Liver (tissue), 9 donors: Measurements from ENCODE around the gene TEX53. TPM values are rescaled to one million over a fixed set of nuclear protein-coding genes. Genes with fewer than 3 reads are reported as not detected.

Source experiments
- DNase-seq: peaks from one replicate; pipeline ENCODE4 v3.0.0-alpha.2; 2017; ENCODE audit warnings: low spot score
- H3K27ac ChIP-seq, 2 donors: one replicate each; pipeline ENCODE4 v1.7.0; 2013; ENCODE audit warnings: inconsistent platforms in 2 of 2, low read length in 2 of 2, control low read depth in 1 of 2, low read depth in 1 of 2, mild to moderate bottlenecking in 1 of 2
- H3K27me3 ChIP-seq, 4 donors: one replicate each; pipeline versions ENCODE4 v1.6.1 to v1.7.0; 2013; ENCODE audit warnings: low read length in 3 of 4, inconsistent platforms in 1 of 4, mild to moderate bottlenecking in 1 of 4, moderate library complexity in 1 of 4; ENCODE audit not compliant: control insufficient read depth in 4 of 4, insufficient read depth in 4 of 4
- H3K36me3 ChIP-seq, 4 donors: one replicate each; pipeline versions ENCODE4 v1.6.1 to v1.7.0; 2013; ENCODE audit warnings: low read length in 3 of 4, mild to moderate bottlenecking in 3 of 4, low read depth in 1 of 4, moderate library complexity in 1 of 4; ENCODE audit not compliant: control insufficient read depth in 4 of 4, insufficient read depth in 3 of 4
- H3K4me1 ChIP-seq, 4 donors: one replicate each; pipeline versions ENCODE4 v1.6.1 to v1.7.0; 2013; ENCODE audit warnings: low read length in 3 of 4, mild to moderate bottlenecking in 3 of 4, moderate library complexity in 1 of 4; ENCODE audit not compliant: control insufficient read depth in 4 of 4, insufficient read depth in 4 of 4
- H3K4me3 ChIP-seq, 3 donors: one replicate each; pipeline versions ENCODE4 v1.6.1 to v1.7.0; 2013; ENCODE audit warnings: low read length in 3 of 3, control low read depth in 1 of 3, low read depth in 1 of 3, mild to moderate bottlenecking in 1 of 3
- H3K9ac ChIP-seq, 2 donors: one replicate each; pipeline ENCODE4 v1.7.0; 2013; ENCODE audit warnings: low read length in 2 of 2, mild to moderate bottlenecking in 2 of 2, moderate library complexity in 2 of 2, control low read depth in 1 of 2, low read depth in 1 of 2
- H3K9me3 ChIP-seq, 4 donors: one replicate each; pipeline versions ENCODE4 v1.6.1 to v1.7.0; 2013; ENCODE audit warnings: low read length in 3 of 4; ENCODE audit not compliant: control insufficient read depth in 4 of 4
- EGR1 ChIP-seq, 2 donors: IDR thresholded peaks; 2 replicates each; pipeline ENCODE4 v1.6.1; 2016 to 2018; ENCODE audit warnings: antibody characterized with exemption in 2 of 2, low read depth in 2 of 2
- FOXA1 ChIP-seq: IDR thresholded peaks from 2 replicates; pipeline ENCODE4 v1.6.1; 2016; ENCODE audit warnings: antibody characterized with exemption
- FOXA2 ChIP-seq: IDR thresholded peaks from 2 replicates; pipeline ENCODE4 v1.6.1; 2016; ENCODE audit warnings: antibody characterized with exemption
- GABPA ChIP-seq, 2 donors: IDR thresholded peaks in 1 of 2; conservative IDR thresholded peaks in 1 of 2; 2 replicates each; pipeline ENCODE4 v1.6.1; 2016; ENCODE audit warnings: antibody characterized with exemption in 2 of 2, mild to moderate bottlenecking in 1 of 2, moderate library complexity in 1 of 2
- HNF4A ChIP-seq, 2 donors: conservative IDR thresholded peaks; 2 replicates each; pipeline ENCODE4 v1.6.1; 2016; ENCODE audit warnings: antibody characterized with exemption in 2 of 2, mild to moderate bottlenecking in 2 of 2
- JUND ChIP-seq, 2 donors: IDR thresholded peaks; 2 replicates each; pipeline ENCODE4 v1.6.1; 2016; ENCODE audit warnings: antibody characterized with exemption in 2 of 2
- NR2F2 ChIP-seq: IDR thresholded peaks from 2 replicates; pipeline ENCODE4 v1.6.1; 2016; ENCODE audit warnings: antibody characterized with exemption
- RAD21 ChIP-seq, 2 donors: IDR thresholded peaks; 2 replicates each; pipeline ENCODE4 v1.6.1; 2016; ENCODE audit warnings: antibody characterized with exemption in 2 of 2, mild to moderate bottlenecking in 2 of 2
- RXRA ChIP-seq, 2 donors: IDR thresholded peaks; 2 replicates each; pipeline ENCODE4 v1.6.1; 2017 to 2018; ENCODE audit warnings: antibody characterized with exemption in 2 of 2, mild to moderate bottlenecking in 1 of 2
- SP1 ChIP-seq: IDR thresholded peaks from 2 replicates; pipeline ENCODE4 v1.6.1; 2018; ENCODE audit warnings: antibody characterized with exemption, mild to moderate bottlenecking
- TAF1 ChIP-seq: conservative IDR thresholded peaks from 2 replicates; pipeline ENCODE4 v1.6.1; 2016; ENCODE audit warnings: antibody characterized with exemption, mild to moderate bottlenecking
- YY1 ChIP-seq: IDR thresholded peaks from 2 replicates; pipeline ENCODE4 v1.6.1; 2016; ENCODE audit warnings: antibody characterized with exemption, mild to moderate bottlenecking
- WGBS: extraction: QIAGEN DNeasy Blood & Tissue Kit; methylation state at CpG from one replicate; pipeline ENCODE4 v1.1.7; 2013; 5-methylcytosine and 5-hydroxymethylcytosine counted together
- polyA plus RNA-seq, 2 donors: library from polyadenylated mRNA; stranded (reverse) in 1 of 2; unstranded in 1 of 2; fragments of 200-250 nt in 1 of 2; fragments of >200 nt in 1 of 2; fragmentation: Nextera tagmentation in 1 of 2; extraction: Ambion mirVana in 1 of 2; gene quantifications; one replicate each; pipeline versions ENCODE4 v1.2.1 to v1.2.3, GENCODE V29; 2013 to 2015
- total RNA-seq, 2 donors: library from RNA; depleted of rRNA; stranded (reverse); fragments of >200 nt; gene quantifications; one replicate each; pipeline ENCODE4 v1.2.3, GENCODE V29; 2014
- TF ChIP-seq, protein P1 (sequence below): IDR thresholded peaks from 2 replicates; pipeline ENCODE4 v1.6.1; 2016; ENCODE audit warnings: antibody characterized with exemption, mild to moderate bottlenecking
- TF ChIP-seq, protein P2 (sequence below): fragments of 150-350 bp; IDR thresholded peaks from 2 replicates; pipeline ENCODE4 v1.5.1; 2017; ENCODE audit warnings: improper control_type of control experiment, low read depth, low read length; ENCODE audit not compliant: missing input control
- TF ChIP-seq, protein P3 (sequence below): IDR thresholded peaks from 2 replicates; pipeline ENCODE4 v1.6.1; 2016; ENCODE audit warnings: antibody characterized with exemption
- TF ChIP-seq, protein P4 (sequence below): IDR thresholded peaks from 2 replicates; pipeline ENCODE4 v1.6.1; 2016; ENCODE audit warnings: antibody characterized with exemption
- TF ChIP-seq, protein P5 (sequence below): IDR thresholded peaks from 2 replicates; pipeline ENCODE4 v1.6.1; 2016; ENCODE audit warnings: antibody characterized with exemption
- donor health status: healthy.
- donor health status: healthy.
- donor health status: healthy.
- donor health status: healthy.
- donor health status: healthy.

The TEX53 gene
- total and polyA plus RNA-seq, 4 donors, result not detected

DNA sequence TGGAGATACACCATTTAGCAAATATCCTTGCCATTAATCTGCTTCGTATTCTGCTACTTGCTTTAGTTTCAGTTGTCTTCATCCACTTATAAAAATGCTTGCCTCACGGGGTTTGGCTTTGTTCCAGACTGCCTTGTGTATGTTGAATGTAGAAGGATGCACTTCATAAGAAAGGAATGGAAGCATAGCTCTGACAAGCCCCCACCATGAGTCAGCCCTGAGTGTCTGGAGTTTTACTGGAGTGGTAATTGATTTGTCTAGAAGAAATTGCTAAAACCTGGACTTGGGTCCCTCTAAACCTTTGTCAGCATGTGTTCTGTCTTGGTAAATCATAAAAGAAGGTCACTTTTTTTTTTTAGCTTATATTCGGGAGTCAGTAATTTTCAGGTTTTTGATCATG is 19.8 kb upstream of the TEX53 start:
- Histone ChIP-seq H3K9me3 (no peaks in the 10 kb centered on the region), H3K4me1 (peaks cover 0 to 7% (median 1%) of the 10 kb centered on the region in 4 donors), H3K27ac (no peak overlapping the region), H3K9ac (no peak overlapping the region), H3K36me3 (no peaks in the 10 kb centered on the region), H3K27me3 (peaks cover 0 to 2% (median 0%) of the 10 kb centered on the region in 4 donors), H3K4me3 (no peak overlapping the region)
- no peak for DNase-seq
- TF ChIP-seq RAD21 (IDR thresholded peaks at IDR 0.05), result no peak
- TF ChIP-seq FOXA1, result no peak
- TF ChIP-seq FOXA2, result no peak
- TF ChIP-seq SP1, result no peak
- no peak for TF ChIP-seq YY1
- no peak for TF ChIP-seq RXRA (IDR thresholded peaks at IDR 0.05)
- TF ChIP-seq, protein P1, sequence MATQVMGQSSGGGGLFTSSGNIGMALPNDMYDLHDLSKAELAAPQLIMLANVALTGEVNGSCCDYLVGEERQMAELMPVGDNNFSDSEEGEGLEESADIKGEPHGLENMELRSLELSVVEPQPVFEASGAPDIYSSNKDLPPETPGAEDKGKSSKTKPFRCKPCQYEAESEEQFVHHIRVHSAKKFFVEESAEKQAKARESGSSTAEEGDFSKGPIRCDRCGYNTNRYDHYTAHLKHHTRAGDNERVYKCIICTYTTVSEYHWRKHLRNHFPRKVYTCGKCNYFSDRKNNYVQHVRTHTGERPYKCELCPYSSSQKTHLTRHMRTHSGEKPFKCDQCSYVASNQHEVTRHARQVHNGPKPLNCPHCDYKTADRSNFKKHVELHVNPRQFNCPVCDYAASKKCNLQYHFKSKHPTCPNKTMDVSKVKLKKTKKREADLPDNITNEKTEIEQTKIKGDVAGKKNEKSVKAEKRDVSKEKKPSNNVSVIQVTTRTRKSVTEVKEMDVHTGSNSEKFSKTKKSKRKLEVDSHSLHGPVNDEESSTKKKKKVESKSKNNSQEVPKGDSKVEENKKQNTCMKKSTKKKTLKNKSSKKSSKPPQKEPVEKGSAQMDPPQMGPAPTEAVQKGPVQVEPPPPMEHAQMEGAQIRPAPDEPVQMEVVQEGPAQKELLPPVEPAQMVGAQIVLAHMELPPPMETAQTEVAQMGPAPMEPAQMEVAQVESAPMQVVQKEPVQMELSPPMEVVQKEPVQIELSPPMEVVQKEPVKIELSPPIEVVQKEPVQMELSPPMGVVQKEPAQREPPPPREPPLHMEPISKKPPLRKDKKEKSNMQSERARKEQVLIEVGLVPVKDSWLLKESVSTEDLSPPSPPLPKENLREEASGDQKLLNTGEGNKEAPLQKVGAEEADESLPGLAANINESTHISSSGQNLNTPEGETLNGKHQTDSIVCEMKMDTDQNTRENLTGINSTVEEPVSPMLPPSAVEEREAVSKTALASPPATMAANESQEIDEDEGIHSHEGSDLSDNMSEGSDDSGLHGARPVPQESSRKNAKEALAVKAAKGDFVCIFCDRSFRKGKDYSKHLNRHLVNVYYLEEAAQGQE, result no peak
- TF ChIP-seq, protein P2, sequence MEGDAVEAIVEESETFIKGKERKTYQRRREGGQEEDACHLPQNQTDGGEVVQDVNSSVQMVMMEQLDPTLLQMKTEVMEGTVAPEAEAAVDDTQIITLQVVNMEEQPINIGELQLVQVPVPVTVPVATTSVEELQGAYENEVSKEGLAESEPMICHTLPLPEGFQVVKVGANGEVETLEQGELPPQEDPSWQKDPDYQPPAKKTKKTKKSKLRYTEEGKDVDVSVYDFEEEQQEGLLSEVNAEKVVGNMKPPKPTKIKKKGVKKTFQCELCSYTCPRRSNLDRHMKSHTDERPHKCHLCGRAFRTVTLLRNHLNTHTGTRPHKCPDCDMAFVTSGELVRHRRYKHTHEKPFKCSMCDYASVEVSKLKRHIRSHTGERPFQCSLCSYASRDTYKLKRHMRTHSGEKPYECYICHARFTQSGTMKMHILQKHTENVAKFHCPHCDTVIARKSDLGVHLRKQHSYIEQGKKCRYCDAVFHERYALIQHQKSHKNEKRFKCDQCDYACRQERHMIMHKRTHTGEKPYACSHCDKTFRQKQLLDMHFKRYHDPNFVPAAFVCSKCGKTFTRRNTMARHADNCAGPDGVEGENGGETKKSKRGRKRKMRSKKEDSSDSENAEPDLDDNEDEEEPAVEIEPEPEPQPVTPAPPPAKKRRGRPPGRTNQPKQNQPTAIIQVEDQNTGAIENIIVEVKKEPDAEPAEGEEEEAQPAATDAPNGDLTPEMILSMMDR, result no peak
- TF ChIP-seq GABPA (IDR thresholded peaks at IDR 0.05 in 1 of 2, conservative IDR thresholded peaks at IDR 0.05 in 1 of 2), result no peak
- no peak for TF ChIP-seq HNF4A (conservative IDR thresholded peaks at IDR 0.05)
- TF ChIP-seq JUND (IDR thresholded peaks at IDR 0.05), result no peak
- TF ChIP-seq, protein P3, sequence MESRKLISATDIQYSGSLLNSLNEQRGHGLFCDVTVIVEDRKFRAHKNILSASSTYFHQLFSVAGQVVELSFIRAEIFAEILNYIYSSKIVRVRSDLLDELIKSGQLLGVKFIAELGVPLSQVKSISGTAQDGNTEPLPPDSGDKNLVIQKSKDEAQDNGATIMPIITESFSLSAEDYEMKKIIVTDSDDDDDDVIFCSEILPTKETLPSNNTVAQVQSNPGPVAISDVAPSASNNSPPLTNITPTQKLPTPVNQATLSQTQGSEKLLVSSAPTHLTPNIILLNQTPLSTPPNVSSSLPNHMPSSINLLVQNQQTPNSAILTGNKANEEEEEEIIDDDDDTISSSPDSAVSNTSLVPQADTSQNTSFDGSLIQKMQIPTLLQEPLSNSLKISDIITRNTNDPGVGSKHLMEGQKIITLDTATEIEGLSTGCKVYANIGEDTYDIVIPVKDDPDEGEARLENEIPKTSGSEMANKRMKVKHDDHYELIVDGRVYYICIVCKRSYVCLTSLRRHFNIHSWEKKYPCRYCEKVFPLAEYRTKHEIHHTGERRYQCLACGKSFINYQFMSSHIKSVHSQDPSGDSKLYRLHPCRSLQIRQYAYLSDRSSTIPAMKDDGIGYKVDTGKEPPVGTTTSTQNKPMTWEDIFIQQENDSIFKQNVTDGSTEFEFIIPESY, result no peak
- TF ChIP-seq, protein P4, sequence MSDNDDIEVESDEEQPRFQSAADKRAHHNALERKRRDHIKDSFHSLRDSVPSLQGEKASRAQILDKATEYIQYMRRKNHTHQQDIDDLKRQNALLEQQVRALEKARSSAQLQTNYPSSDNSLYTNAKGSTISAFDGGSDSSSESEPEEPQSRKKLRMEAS, result no peak
- no peak for TF ChIP-seq EGR1 (IDR thresholded peaks at IDR 0.05; ENCODE audit: low read depth in 2 of 2)
- TF ChIP-seq NR2F2, result no peak
- TF ChIP-seq TAF1, result no peak
- TF ChIP-seq, protein P5, sequence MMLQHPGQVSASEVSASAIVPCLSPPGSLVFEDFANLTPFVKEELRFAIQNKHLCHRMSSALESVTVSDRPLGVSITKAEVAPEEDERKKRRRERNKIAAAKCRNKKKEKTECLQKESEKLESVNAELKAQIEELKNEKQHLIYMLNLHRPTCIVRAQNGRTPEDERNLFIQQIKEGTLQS, result no peak
- 58% methylated on average over 3 of the region's 3 CpGs for WGBS

DNA sequence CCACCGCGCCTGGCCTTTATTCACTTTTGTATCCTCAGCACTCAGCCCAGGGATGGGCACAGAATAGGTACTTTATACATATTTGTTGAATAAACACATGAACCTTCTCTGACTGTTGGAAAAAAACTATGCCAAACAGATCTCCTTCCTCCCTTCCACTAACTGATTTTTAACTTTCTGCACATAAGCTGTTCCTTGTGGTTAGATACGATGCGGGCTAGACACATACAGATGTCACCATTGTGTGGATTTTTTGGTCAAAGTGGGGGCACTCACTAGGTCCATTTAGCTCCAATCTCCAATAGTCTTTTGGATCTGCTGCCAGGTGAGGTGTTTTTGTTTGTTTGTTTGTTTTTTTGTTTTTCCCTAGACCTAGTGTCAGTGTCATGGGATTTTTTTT is 19.3 kb upstream of the TEX53 start:
- WGBS, result 92% methylated on average over 4 of the region's 4 CpGs
- no peak for DNase-seq
- Histone ChIP-seq H3K27ac (no peak overlapping the region), H3K9ac (no peak overlapping the region), H3K36me3 (no peaks in the 10 kb centered on the region), H3K9me3 (no peaks in the 10 kb centered on the region), H3K4me1 (peaks cover 0 to 5% (median under 1%) of the 10 kb centered on the region in 4 donors), H3K27me3 (peaks cover 0 to 2% (median 0%) of the 10 kb centered on the region in 4 donors), H3K4me3 (no peak overlapping the region)
- no peak for TF ChIP-seq YY1
- TF ChIP-seq, protein P5, result no peak
